GM18499 (cell line): Measurements from ENCODE around the gene CAMK2B.
"Not testable (repeated sequence)": the region's sequence is repeated elsewhere in the genome, so short reads cannot be mapped to it uniquely, and the experiment has no call there.

Experiments
- ATAC-seq: cut with Tn5 transposase; IDR thresholded peaks from one replicate; pipeline ENCODE4 v1.9.1; 2021; ENCODE audit warnings: moderate number of reproducible peaks; ENCODE audit not compliant: insufficient read depth, unreplicated experiment

The CAMK2B gene

DNA sequence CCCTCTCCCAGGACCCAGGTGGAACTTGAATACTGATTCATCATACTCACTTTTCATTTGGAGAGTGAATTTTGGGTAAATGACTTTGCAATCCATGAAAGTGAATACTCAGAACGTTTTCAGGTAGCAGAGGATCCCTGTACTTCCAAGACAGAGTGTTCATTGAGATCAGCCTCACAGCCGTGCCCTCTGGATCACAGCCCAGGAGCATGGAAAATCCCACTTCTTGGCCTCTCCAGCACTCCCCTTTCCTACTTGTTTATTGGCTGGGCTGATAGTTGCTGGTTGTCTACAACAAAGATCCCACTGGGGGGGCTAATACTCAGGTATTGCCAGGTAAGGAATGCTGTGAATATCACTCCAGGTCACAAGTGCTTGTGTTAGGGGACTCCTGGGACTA, 142.0 kb downstream of the CAMK2B start:
- ATAC-seq = no peak

DNA sequence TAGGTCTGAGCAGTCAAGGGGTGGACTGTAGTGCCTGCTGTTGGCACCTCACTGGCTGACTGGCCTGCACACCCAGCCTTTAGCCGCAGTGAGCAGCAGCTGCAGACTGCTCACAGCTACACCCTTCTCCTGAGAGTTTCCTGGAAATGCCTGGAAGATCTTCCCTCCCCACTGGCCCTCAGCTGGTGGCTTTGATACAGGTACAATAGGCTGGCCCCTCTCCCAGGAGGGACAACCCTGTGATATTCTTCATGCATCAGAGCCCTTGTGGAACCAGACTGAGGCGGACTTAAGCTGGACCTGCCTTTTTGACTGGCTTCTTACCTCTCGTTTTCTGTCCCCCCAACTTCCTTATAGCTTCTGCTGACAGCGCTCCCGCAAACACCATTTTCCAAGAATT, 142.6 kb downstream of the CAMK2B start:
- no peak for ATAC-seq

DNA sequence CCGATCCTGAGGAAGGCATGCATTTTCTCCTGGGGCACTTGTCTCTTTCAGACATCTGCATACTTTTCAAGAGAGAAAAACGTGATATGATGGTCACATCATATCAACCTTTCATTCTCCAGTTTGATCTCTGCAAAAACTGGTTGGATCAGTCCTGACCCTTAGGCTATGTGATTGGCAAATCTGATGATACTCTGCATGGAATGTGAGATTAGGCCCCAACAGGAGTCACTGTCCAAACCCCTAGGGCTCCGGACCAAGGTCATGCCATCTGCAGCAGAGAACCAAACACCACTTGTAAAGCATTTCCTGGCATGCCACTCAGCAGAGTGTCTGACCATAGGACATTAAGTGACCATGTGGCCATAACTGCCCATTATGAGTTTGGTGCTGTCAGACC, 144.8 kb downstream of the CAMK2B start:
- ATAC-seq = no peak

GRCh38 chr7:44177570-44178131, 147.7 kb downstream of the CAMK2B start:
- no peak for ATAC-seq

GRCh38 chr7:44176486-44176885, 148.9 kb downstream of the CAMK2B start:
- no peak for ATAC-seq

DNA sequence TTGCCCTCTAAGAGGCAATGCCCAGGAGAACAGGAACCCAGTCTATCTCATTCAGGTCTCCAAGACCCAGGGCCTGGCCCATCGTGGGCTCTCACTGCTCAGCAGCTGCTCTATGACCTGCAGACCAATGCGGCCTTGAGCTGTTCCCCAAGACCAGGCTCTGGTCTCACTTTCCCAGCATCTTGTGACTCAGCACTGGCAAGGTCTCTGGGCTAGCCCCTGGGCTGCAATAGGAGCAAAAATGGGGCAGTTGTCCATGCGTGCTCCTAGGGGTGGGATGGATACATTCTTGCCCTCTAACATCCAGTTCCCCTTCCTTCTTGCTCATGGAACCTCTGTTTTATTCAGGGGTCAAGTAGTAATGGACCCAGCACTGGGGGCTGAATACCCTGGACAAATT, 149.7 kb downstream of the CAMK2B start:
- no peak for ATAC-seq

- ATAC-seq = not testable (repeated sequence)
These were observed 150.8 kb downstream of the CAMK2B start for GRCh38 chr7:44174694-44174948.

GRCh38 chr7:44173911-44174693, 151.3 kb downstream of the CAMK2B start:
- ATAC-seq = no peak

GRCh38 chr7:44172803-44173424, 152.5 kb downstream of the CAMK2B start:
- no peak for ATAC-seq

DNA sequence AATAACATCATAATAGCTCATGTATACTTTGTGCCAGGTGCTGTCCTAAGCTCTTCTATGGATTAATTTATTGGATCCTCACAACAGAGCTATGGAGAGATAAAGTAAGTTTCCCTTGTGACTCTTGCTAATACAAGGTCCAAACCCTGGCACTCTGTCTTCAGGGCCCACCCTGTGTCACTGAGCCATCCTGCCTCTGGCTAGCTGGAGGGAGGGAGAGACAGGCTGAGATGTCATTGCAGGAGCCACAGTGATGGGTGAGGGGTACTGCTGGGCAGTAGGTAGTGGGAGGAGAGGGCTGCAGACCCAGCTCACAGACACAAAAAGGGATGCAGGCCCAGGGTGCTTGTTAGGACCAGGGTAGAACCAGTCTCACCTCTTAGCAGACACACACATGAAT, 153.0 kb downstream of the CAMK2B start:
- ATAC-seq = no peak

DNA sequence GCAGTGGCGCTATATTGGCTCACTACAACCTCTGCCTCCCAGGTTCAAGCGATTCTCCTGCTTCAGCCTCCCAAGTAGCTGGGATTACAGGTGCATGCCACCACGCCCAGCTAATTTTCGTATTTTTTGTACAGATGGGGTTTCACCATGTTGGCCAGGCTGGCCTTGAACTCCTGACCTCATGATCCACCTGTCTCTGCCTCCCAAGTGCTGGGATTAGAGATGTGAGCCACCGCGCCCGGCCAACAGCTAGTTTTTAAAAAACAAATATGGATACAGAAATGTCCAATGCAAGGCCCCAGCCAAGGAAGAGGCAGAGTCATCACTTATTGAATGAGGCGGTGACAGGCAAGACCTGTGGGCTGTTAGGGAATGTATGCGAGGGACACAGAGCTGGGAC, 153.5 kb downstream of the CAMK2B start:
- not testable (repeated sequence) for ATAC-seq

- ATAC-seq = no peak
These were observed 157.5 kb downstream of the CAMK2B start for GRCh38 chr7:44167920-44168319.
